CD14-positive monocyte (primary cell): ENCODE results near the gene KIAA1755. TPM values are rescaled to one million over a fixed set of nuclear protein-coding genes. Genes with fewer than 3 reads are reported as not detected.

ENCODE experiments used
- DNase-seq, 3 donors: peaks; one replicate each; pipeline ENCODE4 v3.0.0-alpha.2; 2011 to 2022
- H2AFZ ChIP-seq: 2 replicates; pipeline ENCODE4 v1.6.0; 2012; ENCODE audit warnings: mild to moderate bottlenecking, low read depth, low read length, inconsistent platforms; ENCODE audit not compliant: insufficient read depth, poor library complexity, severe bottlenecking
- H3K27ac ChIP-seq, 2 donors: 1 replicate in 1 of 2; 2 replicates in 1 of 2; pipeline ENCODE4 v1.5.1; 2012 to 2013; ENCODE audit warnings: low read length in 2 of 2, control low read depth in 1 of 2, inconsistent platforms in 1 of 2, low read depth in 1 of 2, mild to moderate bottlenecking in 1 of 2
- H3K27me3 ChIP-seq, 2 donors: one replicate each; pipeline versions ENCODE4 v1.6.0 to v1.6.1; 2011 to 2013; ENCODE audit warnings: low read length in 2 of 2; ENCODE audit not compliant: control insufficient read depth in 2 of 2, insufficient read depth in 2 of 2
- H3K36me3 ChIP-seq, 2 donors: replicated peaks in 1 of 2; 1 replicate in 1 of 2; 2 replicates in 1 of 2; pipeline versions ENCODE4 v1.5.1 to v1.6.1; 2012 to 2013; ENCODE audit warnings: low read length in 2 of 2, control low read depth in 1 of 2, inconsistent platforms in 1 of 2, mild to moderate bottlenecking in 1 of 2; ENCODE audit not compliant: insufficient read depth in 2 of 2, control insufficient read depth in 1 of 2
- H3K4me1 ChIP-seq, 2 donors: 1 replicate in 1 of 2; 2 replicates in 1 of 2; pipeline versions ENCODE4 v1.5.1 to v1.6.1; 2012 to 2013; ENCODE audit warnings: low read length in 2 of 2, control low read depth in 1 of 2, inconsistent platforms in 1 of 2, mild to moderate bottlenecking in 1 of 2, moderate library complexity in 1 of 2; ENCODE audit not compliant: insufficient read depth in 2 of 2, control insufficient read depth in 1 of 2
- H3K4me2 ChIP-seq: replicated peaks from 2 replicates; pipeline ENCODE3; 2012; ENCODE audit warnings: low read length, moderate library complexity, mild to moderate bottlenecking; ENCODE audit not compliant: poor library complexity, severe bottlenecking; ENCODE audit errors: extremely low read depth
- H3K4me3 ChIP-seq, 3 experiments: fragments of 200-600 bp in 1 of 3; sonication (generic) in 1 of 3; replicated peaks in 1 of 3; 1 replicate in 2 of 3; 2 replicates in 1 of 3; pipeline ENCODE4 v1.5.1; 2011 to 2013; ENCODE audit warnings: low read length in 3 of 3, mild to moderate bottlenecking in 3 of 3, control low read depth in 2 of 3, low read depth in 2 of 3, inconsistent platforms in 1 of 3, moderate library complexity in 1 of 3
- H3K79me2 ChIP-seq: 2 replicates; pipeline ENCODE4 v1.6.0; 2012; ENCODE audit warnings: mild to moderate bottlenecking, control low read depth, inconsistent platforms, low read length, moderate library complexity; ENCODE audit not compliant: insufficient read depth
- H3K9ac ChIP-seq: 2 replicates; pipeline ENCODE4 v1.6.0; 2017; ENCODE audit warnings: low read length, mild to moderate bottlenecking; ENCODE audit not compliant: insufficient read depth, poor library complexity, severe bottlenecking
- H3K9me3 ChIP-seq, 2 donors: replicated peaks in 1 of 2; 1 replicate in 1 of 2; 2 replicates in 1 of 2; pipeline versions ENCODE4 v1.5.1 to v1.6.1; 2012 to 2013; ENCODE audit warnings: low read length in 2 of 2, control low read depth in 1 of 2; ENCODE audit not compliant: control insufficient read depth in 1 of 2, insufficient read depth in 1 of 2
- H4K20me1 ChIP-seq: 2 replicates; pipeline ENCODE4 v1.6.0; 2012; ENCODE audit warnings: mild to moderate bottlenecking, low read length, control low read depth, moderate library complexity; ENCODE audit not compliant: insufficient read depth
- H3K27ac Mint-ChIP-seq, 7 donors: one replicate each; pipeline ENCODE4 v1.8.0; 2020; ENCODE audit warnings: mild to moderate bottlenecking in 7 of 7, mixed read lengths in 7 of 7, moderate library complexity in 6 of 7, inconsistent platforms in 2 of 7
- H3K27me3 Mint-ChIP-seq, 3 donors: one replicate each; pipeline ENCODE4 v1.8.0; 2021 to 2022; ENCODE audit warnings: low read depth in 3 of 3, mild to moderate bottlenecking in 3 of 3, mixed read lengths in 3 of 3, moderate library complexity in 3 of 3, inconsistent platforms in 1 of 3
- H3K36me3 Mint-ChIP-seq, 2 donors: one replicate each; pipeline ENCODE4 v1.8.0; 2020; ENCODE audit warnings: mixed read lengths in 2 of 2, inconsistent platforms in 1 of 2, mild to moderate bottlenecking in 1 of 2
- H3K4me1 Mint-ChIP-seq: one replicate; pipeline ENCODE4 v1.8.0; 2020; ENCODE audit warnings: mild to moderate bottlenecking, mixed read lengths
- H3K4me3 Mint-ChIP-seq, 2 donors: one replicate each; pipeline ENCODE4 v1.8.0; 2020; ENCODE audit warnings: mild to moderate bottlenecking in 2 of 2, mixed read lengths in 2 of 2, moderate library complexity in 1 of 2
- H3K9me3 Mint-ChIP-seq, 7 donors: one replicate each; pipeline ENCODE4 v1.8.0; 2020 to 2022; ENCODE audit warnings: mixed read lengths in 7 of 7, mild to moderate bottlenecking in 6 of 7, moderate library complexity in 6 of 7, inconsistent platforms in 2 of 7
- WGBS: methylation state at CpG from one replicate; pipeline ENCODE4 v1.1.5; 2013; ENCODE audit warnings: missing lambda C conversion rate; ENCODE audit not compliant: insufficient coverage; 5-methylcytosine and 5-hydroxymethylcytosine counted together
- intact Hi-C, 2 donors: fragments of 100-400 bp; cut with micrococcal nuclease; formaldehyde crosslinking; loops; one replicate each; pipeline versions ENCODE4 v1.15.0 to v1.15.1; 2023
- polyA plus RNA-seq, 3 donors: library from polyadenylated mRNA; depleted of rRNA in 1 of 3; unstranded in 2 of 3; stranded (reverse) in 1 of 3; fragments of 300-500 nt in 2 of 3; fragments of >200 nt in 1 of 3; fragmentation: Illumina TruSeq in 2 of 3; gene quantifications; 1 replicate in 2 of 3; 2 replicates in 1 of 3; pipeline ENCODE4 v1.2.3, GENCODE V29; 2012 to 2021
- TF ChIP-seq, protein P1 (sequence below): fragments of 200-600 bp; IDR thresholded peaks from one replicate; pipeline ENCODE4 v1.8.0; 2022; ENCODE audit warnings: antibody characterized with exemption, mild to moderate bottlenecking

The KIAA1755 gene
- polyA plus RNA-seq, 3 donors = not detected

DNA sequence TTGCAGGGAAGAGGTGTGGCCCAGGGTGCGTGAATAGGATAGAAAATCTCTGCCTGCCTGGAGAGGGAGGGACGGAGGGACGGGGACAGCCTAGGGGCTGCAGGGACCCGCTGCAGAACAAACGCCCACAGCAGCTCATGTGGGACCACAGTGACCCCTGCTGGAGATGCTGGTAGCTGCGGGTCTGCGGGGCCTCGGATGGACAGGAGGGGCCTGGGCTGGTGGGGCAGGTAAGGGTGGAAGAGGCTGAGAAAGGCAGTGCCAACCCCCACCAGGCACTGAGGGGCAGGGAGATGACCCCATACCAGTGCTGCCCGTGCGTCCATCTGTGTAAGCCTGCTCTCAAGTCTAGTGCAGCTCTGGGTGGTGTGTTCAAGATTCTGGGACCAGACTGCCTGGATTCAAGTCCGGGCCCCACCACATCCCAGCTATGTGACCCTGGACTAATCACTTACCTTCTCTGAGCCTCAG lies 39.4 kb downstream of the KIAA1755 start:
- no peak overlapping the region for H3K4me3 ChIP-seq
- peak overlapping the region; percentile 37 for H3K4me2 ChIP-seq
- no peak overlapping the region for H2AFZ ChIP-seq
- no peaks in the 10 kb centered on the region for H3K36me3 ChIP-seq
- peaks cover 0 to 4% (median 3%) of the 10 kb centered on the region in 3 donors for H3K27me3 Mint-ChIP-seq
- no peak overlapping the region for H3K9ac ChIP-seq
- H3K27me3 ChIP-seq = no peaks in the 10 kb centered on the region
- H3K9me3 Mint-ChIP-seq = peaks cover 0 to 2% (median 0%) of the 10 kb centered on the region in 7 donors
- TF ChIP-seq, protein P1, sequence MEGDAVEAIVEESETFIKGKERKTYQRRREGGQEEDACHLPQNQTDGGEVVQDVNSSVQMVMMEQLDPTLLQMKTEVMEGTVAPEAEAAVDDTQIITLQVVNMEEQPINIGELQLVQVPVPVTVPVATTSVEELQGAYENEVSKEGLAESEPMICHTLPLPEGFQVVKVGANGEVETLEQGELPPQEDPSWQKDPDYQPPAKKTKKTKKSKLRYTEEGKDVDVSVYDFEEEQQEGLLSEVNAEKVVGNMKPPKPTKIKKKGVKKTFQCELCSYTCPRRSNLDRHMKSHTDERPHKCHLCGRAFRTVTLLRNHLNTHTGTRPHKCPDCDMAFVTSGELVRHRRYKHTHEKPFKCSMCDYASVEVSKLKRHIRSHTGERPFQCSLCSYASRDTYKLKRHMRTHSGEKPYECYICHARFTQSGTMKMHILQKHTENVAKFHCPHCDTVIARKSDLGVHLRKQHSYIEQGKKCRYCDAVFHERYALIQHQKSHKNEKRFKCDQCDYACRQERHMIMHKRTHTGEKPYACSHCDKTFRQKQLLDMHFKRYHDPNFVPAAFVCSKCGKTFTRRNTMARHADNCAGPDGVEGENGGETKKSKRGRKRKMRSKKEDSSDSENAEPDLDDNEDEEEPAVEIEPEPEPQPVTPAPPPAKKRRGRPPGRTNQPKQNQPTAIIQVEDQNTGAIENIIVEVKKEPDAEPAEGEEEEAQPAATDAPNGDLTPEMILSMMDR = peak; percentile 93
- peaks cover 20 to 22% of the 10 kb centered on the region in 2 donors for H3K4me1 ChIP-seq
- H4K20me1 ChIP-seq = no peaks in the 10 kb centered on the region
- no peaks in the 10 kb centered on the region for H3K36me3 Mint-ChIP-seq
- H3K4me3 Mint-ChIP-seq = peak overlapping the region; percentile 50 to 60
- peak; percentile 55 to 68 (median 66) for DNase-seq
- 11% methylated on average over 9 of the region's 11 CpGs for WGBS
- H3K4me1 Mint-ChIP-seq = peaks cover 37% of the 10 kb centered on the region
- H3K27ac ChIP-seq = no peak overlapping the region
- intact Hi-C loops = loop anchor here (2.0 to 5.0 kb wide), 6 partner anchors 54 to 659 kb away; partner anchors contain the start of gene TGM2 (in 2 of the 2)
- H3K9me3 ChIP-seq = no peaks in the 10 kb centered on the region
- H3K27ac Mint-ChIP-seq = peak overlapping the region in 2 of 7 donors; percentile 59 to 63
- H3K79me2 ChIP-seq = no peaks in the 10 kb centered on the region

DNA sequence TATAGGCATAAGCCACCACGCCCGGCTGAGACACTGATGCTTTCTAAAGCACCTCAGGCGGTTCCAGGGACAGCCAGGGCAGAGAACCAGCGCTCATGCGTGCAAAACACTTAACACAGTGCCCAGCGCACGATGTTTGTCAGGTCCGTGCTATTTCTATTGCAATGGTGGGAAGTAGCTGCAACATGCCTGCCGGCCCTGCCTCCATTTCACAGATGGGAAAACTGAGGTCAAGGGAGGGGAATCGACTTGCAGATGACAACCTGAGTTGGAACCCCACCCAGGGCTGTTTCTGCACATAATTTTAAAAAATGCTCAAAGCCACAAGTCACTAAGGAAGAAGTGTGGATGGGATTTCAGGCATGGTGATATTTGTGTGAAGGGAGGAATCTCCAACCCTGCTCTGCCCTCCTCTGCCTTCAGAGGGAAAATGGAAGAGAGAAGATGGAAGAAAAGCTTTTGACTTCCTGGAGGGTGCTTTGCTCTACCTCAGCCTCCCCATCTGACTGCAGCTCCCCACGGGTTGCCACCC lies 39.9 kb downstream of the KIAA1755 start:
- Histone ChIP-seq H2AFZ (no peak overlapping the region), H3K9ac (no peak overlapping the region), H3K4me2 (peak overlapping the region; percentile 37), H3K27me3 (no peaks in the 10 kb centered on the region), H3K36me3 (no peaks in the 10 kb centered on the region), H3K27ac (no peak overlapping the region), H3K79me2 (no peaks in the 10 kb centered on the region), H3K4me3 (no peak overlapping the region), H4K20me1 (no peaks in the 10 kb centered on the region), H3K9me3 (no peaks in the 10 kb centered on the region), H3K4me1 (peaks cover 20 to 22% of the 10 kb centered on the region in 2 donors)
- no peak for DNase-seq
- H3K36me3 Mint-ChIP-seq = no peaks in the 10 kb centered on the region
- peaks cover 0 to 2% (median 0%) of the 10 kb centered on the region in 7 donors for H3K9me3 Mint-ChIP-seq
- peaks cover 37% of the 10 kb centered on the region for H3K4me1 Mint-ChIP-seq
- WGBS = 94% methylated on average over 7 of the region's 11 CpGs
- H3K27me3 Mint-ChIP-seq = peaks cover 2 to 4% (median 3%) of the 10 kb centered on the region in 3 donors
- H3K27ac Mint-ChIP-seq = peak overlapping the region in 2 of 7 donors; percentile 59 to 63
- H3K4me3 Mint-ChIP-seq = peak overlapping the region; percentile 50 to 60
- intact Hi-C loops = loop anchor here (2.0 to 5.0 kb wide), 6 partner anchors 53 to 658 kb away; partner anchors contain the start of gene TGM2 (in 2 of the 2)
- TF ChIP-seq, protein P1 = no peak
